ENCODE measurements around the gene CDH4.

The CDH4 gene

DNA sequence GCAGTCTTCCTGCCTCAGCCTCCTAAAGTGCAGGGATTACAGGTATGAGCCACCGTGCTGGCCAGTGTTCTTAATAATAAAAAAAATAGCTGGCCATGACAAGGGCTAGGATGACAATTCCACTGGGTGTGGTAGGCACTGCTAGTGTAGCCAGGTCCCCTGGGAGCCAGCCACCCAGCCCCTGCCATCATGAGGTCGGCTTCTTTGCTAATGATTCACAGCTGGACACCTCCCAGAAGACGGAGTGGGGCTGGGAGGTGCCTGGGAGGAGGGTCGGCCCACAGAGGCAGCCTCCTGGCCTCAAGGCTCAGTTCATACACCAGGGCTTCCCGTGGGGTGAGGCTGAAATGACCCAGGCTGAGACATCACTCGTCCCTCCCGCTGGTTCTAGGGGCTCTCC, 583.2 kb downstream of the CDH4 start:
- TF ChIP-seq POLR2AphosphoS5 (IDR thresholded peaks at IDR 0.05; ENCODE audit: low read depth) (no peak), SPI1 (IDR thresholded peaks at IDR 0.05; ENCODE audit: borderline replicate concordance, low read depth) (no peak), CTCF (IDR thresholded peaks at IDR 0.05; ENCODE audit: insufficient read depth, low read length) (no peak), GABPA (IDR thresholded peaks at IDR 0.05; ENCODE audit: low read depth) (no peak)
- TF ChIP-seq, protein P1, sequence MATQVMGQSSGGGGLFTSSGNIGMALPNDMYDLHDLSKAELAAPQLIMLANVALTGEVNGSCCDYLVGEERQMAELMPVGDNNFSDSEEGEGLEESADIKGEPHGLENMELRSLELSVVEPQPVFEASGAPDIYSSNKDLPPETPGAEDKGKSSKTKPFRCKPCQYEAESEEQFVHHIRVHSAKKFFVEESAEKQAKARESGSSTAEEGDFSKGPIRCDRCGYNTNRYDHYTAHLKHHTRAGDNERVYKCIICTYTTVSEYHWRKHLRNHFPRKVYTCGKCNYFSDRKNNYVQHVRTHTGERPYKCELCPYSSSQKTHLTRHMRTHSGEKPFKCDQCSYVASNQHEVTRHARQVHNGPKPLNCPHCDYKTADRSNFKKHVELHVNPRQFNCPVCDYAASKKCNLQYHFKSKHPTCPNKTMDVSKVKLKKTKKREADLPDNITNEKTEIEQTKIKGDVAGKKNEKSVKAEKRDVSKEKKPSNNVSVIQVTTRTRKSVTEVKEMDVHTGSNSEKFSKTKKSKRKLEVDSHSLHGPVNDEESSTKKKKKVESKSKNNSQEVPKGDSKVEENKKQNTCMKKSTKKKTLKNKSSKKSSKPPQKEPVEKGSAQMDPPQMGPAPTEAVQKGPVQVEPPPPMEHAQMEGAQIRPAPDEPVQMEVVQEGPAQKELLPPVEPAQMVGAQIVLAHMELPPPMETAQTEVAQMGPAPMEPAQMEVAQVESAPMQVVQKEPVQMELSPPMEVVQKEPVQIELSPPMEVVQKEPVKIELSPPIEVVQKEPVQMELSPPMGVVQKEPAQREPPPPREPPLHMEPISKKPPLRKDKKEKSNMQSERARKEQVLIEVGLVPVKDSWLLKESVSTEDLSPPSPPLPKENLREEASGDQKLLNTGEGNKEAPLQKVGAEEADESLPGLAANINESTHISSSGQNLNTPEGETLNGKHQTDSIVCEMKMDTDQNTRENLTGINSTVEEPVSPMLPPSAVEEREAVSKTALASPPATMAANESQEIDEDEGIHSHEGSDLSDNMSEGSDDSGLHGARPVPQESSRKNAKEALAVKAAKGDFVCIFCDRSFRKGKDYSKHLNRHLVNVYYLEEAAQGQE (IDR thresholded peaks at IDR 0.05; ENCODE audit: insufficient replicate concordance, low read depth) = no peak
- Histone ChIP-seq H3K27ac (replicated peaks) (no peak overlapping the region), H3K27me3 (ENCODE audit: insufficient read depth, poor library complexity, severe bottlenecking) (no peaks in the 10 kb centered on the region), H3K4me3 (replicated peaks; ENCODE audit: insufficient read depth, low read length) (no peak overlapping the region)
- no peak for DNase-seq (ENCODE audit: low read depth in 1 of 2, low spot score in 1 of 2)

GRCh38 chr20:61835791-61836350, 583.8 kb downstream of the CDH4 start:
- H3K4me3 ChIP-seq (replicated peaks; ENCODE audit: insufficient read depth, low read length) = no peak overlapping the region
- DNase-seq (ENCODE audit: low read depth in 1 of 2, low spot score in 1 of 2) = no peak
- H3K27ac ChIP-seq (replicated peaks) = no peak overlapping the region
- H3K27me3 ChIP-seq (ENCODE audit: insufficient read depth, poor library complexity, severe bottlenecking) = no peaks in the 10 kb centered on the region
- TF ChIP-seq GABPA (IDR thresholded peaks at IDR 0.05; ENCODE audit: low read depth) (no peak), POLR2AphosphoS5 (IDR thresholded peaks at IDR 0.05; ENCODE audit: low read depth) (no peak), CTCF (IDR thresholded peaks at IDR 0.05; ENCODE audit: insufficient read depth, low read length) (no peak), SPI1 (IDR thresholded peaks at IDR 0.05; ENCODE audit: borderline replicate concordance, low read depth) (no peak)
- TF ChIP-seq, protein P1 (IDR thresholded peaks at IDR 0.05; ENCODE audit: insufficient replicate concordance, low read depth) = no peak

DNA sequence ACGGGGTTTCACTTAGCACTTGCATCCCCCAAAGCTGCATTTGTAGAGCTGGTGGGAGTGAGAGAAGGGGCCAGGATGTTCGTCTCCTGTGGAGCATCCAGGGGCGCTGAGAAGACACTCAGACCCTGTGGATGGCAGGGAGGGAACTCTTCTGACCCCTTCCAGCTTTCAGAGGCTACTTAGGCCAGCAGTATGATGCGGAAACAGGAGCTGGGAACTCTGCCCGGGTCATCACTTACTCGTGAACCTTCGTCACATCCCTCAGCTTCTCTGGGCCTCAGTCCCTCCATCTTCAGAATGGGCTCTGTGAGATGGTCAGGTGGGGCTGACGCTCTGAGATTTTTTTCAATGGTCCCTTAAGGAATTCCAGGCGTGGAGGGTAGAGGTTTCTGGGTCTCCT, 585.1 kb downstream of the CDH4 start:
- TF ChIP-seq SPI1 (IDR thresholded peaks at IDR 0.05; ENCODE audit: borderline replicate concordance, low read depth) (no peak), POLR2AphosphoS5 (IDR thresholded peaks at IDR 0.05; ENCODE audit: low read depth) (no peak), CTCF (IDR thresholded peaks at IDR 0.05; ENCODE audit: insufficient read depth, low read length) (no peak), GABPA (IDR thresholded peaks at IDR 0.05; ENCODE audit: low read depth) (no peak)
- TF ChIP-seq, protein P1 (IDR thresholded peaks at IDR 0.05; ENCODE audit: insufficient replicate concordance, low read depth) = no peak
- Histone ChIP-seq H3K27ac (replicated peaks) (no peak overlapping the region), H3K4me3 (replicated peaks; ENCODE audit: insufficient read depth, low read length) (no peak overlapping the region), H3K27me3 (ENCODE audit: insufficient read depth, poor library complexity, severe bottlenecking) (no peaks in the 10 kb centered on the region)
- DNase-seq (ENCODE audit: low read depth in 1 of 2, low spot score in 1 of 2) = no peak
